Activated T-helper 1 cell treated with anti-CD3 and anti-CD28 coated beads, Interleukin-12 subunit alpha, Interleukin-12 subunit beta, Interleukin-2, Interleukin-4 antibody, amounts not matched to agents 30 ng/mL and 10 ng/mL and 1 ng/mL, durations not matched to agents 14 hours and 24 hours and 36 hours (primary cell): ENCODE results near the gene LARGE1. TPM values are rescaled to one million over a fixed set of nuclear protein-coding genes. Genes with fewer than 3 reads are reported as not detected.
"Not testable (repeated sequence)": the region's sequence is repeated elsewhere in the genome, so short reads cannot be mapped to it uniquely, and the experiment has no call there.

Experiments used
- DNase-seq: peaks from one replicate; pipeline ENCODE4 v3.0.0; 2021; ENCODE audit warnings: low spot score
- H3K27ac Mint-ChIP-seq: one replicate; pipeline ENCODE4 v1.8.0; 2021; ENCODE audit warnings: mild to moderate bottlenecking, mixed read lengths
- H3K27me3 Mint-ChIP-seq: one replicate; pipeline ENCODE4 v1.8.0; 2022; ENCODE audit warnings: mild to moderate bottlenecking, moderate library complexity, mixed read lengths; ENCODE audit not compliant: insufficient read depth
- H3K36me3 Mint-ChIP-seq: one replicate; pipeline ENCODE4 v1.8.0; 2021; ENCODE audit warnings: low read depth, mixed read lengths
- H3K4me1 Mint-ChIP-seq: one replicate; pipeline ENCODE4 v1.8.0; 2021; ENCODE audit warnings: low read depth, mixed read lengths
- H3K4me3 Mint-ChIP-seq: one replicate; pipeline ENCODE4 v1.8.0; 2021; ENCODE audit warnings: mild to moderate bottlenecking, moderate library complexity, mixed read lengths
- H3K9me3 Mint-ChIP-seq: one replicate; pipeline ENCODE4 v1.8.0; 2021; ENCODE audit warnings: mixed read lengths
- intact Hi-C: fragments of 100-400 bp; cut with micrococcal nuclease; formaldehyde crosslinking; loops from one replicate; pipeline ENCODE4 v1.15.1; 2024
- total RNA-seq: library from RNA; stranded (reverse); gene quantifications from 2 replicates; pipeline ENCODE4 v1.2.3, GENCODE V29; 2022

The LARGE1 gene
- total RNA-seq, 1 donor from 2014 or later: 0.10 TPM

GRCh38 chr22:33386270-33386669 lies 534.0 kb downstream of the LARGE1 start:
- intact Hi-C loops: no loop called here
- peaks cover 15% of the 10 kb centered on the region for H3K9me3 Mint-ChIP-seq
- no peak overlapping the region for H3K4me3 Mint-ChIP-seq
- no peak overlapping the region for H3K27ac Mint-ChIP-seq
- no peak for DNase-seq
- H3K36me3 Mint-ChIP-seq: no peaks in the 10 kb centered on the region
- H3K4me1 Mint-ChIP-seq: no peaks in the 10 kb centered on the region
- H3K27me3 Mint-ChIP-seq: no peaks in the 10 kb centered on the region

GRCh38 chr22:33385611-33386010 lies 534.7 kb downstream of the LARGE1 start:
- Mint-ChIP-seq H3K4me1 (no peaks in the 10 kb centered on the region), H3K4me3 (no peak overlapping the region), H3K9me3 (peaks cover 11% of the 10 kb centered on the region), H3K27me3 (no peaks in the 10 kb centered on the region), H3K36me3 (no peaks in the 10 kb centered on the region), H3K27ac (no peak overlapping the region)
- intact Hi-C loops: no loop called here
- no peak for DNase-seq

GRCh38 chr22:33382436-33382835 lies 537.8 kb downstream of the LARGE1 start:
- no peaks in the 10 kb centered on the region for H3K27me3 Mint-ChIP-seq
- no peaks in the 10 kb centered on the region for H3K4me1 Mint-ChIP-seq
- intact Hi-C loops: no loop called here
- H3K27ac Mint-ChIP-seq: no peak overlapping the region
- no peak overlapping the region for H3K4me3 Mint-ChIP-seq
- no peak for DNase-seq
- H3K9me3 Mint-ChIP-seq: peaks cover 19% of the 10 kb centered on the region
- peaks cover 2% of the 10 kb centered on the region for H3K36me3 Mint-ChIP-seq

GRCh38 chr22:33381531-33382406 lies 538.5 kb downstream of the LARGE1 start:
- no peaks in the 10 kb centered on the region for H3K27me3 Mint-ChIP-seq
- intact Hi-C loops: no loop called here
- peaks cover 2% of the 10 kb centered on the region for H3K36me3 Mint-ChIP-seq
- DNase-seq: no peak
- H3K4me1 Mint-ChIP-seq: no peaks in the 10 kb centered on the region
- no peak overlapping the region for H3K27ac Mint-ChIP-seq
- H3K4me3 Mint-ChIP-seq: no peak overlapping the region
- H3K9me3 Mint-ChIP-seq: peaks cover 26% of the 10 kb centered on the region

GRCh38 chr22:33380789-33381530 lies 539.3 kb downstream of the LARGE1 start:
- Mint-ChIP-seq H3K27me3 (no peaks in the 10 kb centered on the region), H3K4me3 (no peak overlapping the region), H3K4me1 (no peaks in the 10 kb centered on the region), H3K36me3 (peaks cover 2% of the 10 kb centered on the region), H3K27ac (no peak overlapping the region), H3K9me3 (peaks cover 27% of the 10 kb centered on the region)
- no peak for DNase-seq
- intact Hi-C loops: no loop called here

GRCh38 chr22:33379836-33380235 lies 540.4 kb downstream of the LARGE1 start:
- DNase-seq: no peak
- no peaks in the 10 kb centered on the region for H3K27me3 Mint-ChIP-seq
- intact Hi-C loops: no loop called here
- peaks cover 27% of the 10 kb centered on the region for H3K9me3 Mint-ChIP-seq
- no peak overlapping the region for H3K4me3 Mint-ChIP-seq
- no peaks in the 10 kb centered on the region for H3K4me1 Mint-ChIP-seq
- H3K27ac Mint-ChIP-seq: no peak overlapping the region
- peaks cover 2% of the 10 kb centered on the region for H3K36me3 Mint-ChIP-seq

GRCh38 chr22:33372875-33373274 lies 547.4 kb downstream of the LARGE1 start:
- DNase-seq: no peak
- Mint-ChIP-seq H3K9me3 (peaks cover 12% of the 10 kb centered on the region), H3K27ac (no peak overlapping the region), H3K36me3 (no peaks in the 10 kb centered on the region), H3K27me3 (no peaks in the 10 kb centered on the region), H3K4me1 (no peaks in the 10 kb centered on the region), H3K4me3 (no peak overlapping the region)
- intact Hi-C loops: no loop called here

- peaks cover 11% of the 10 kb centered on the region for H3K9me3 Mint-ChIP-seq
- DNase-seq, H3K36me3 Mint-ChIP-seq, H3K27ac Mint-ChIP-seq, H3K27me3 Mint-ChIP-seq, H3K4me3 Mint-ChIP-seq, H3K4me1 Mint-ChIP-seq, intact Hi-C loops: not testable (repeated sequence)
Measured at GRCh38 chr22:33363256-33363655, 557.0 kb downstream of the LARGE1 start.

- intact Hi-C loops: no loop called here
- H3K4me3 Mint-ChIP-seq: no peak overlapping the region
- no peaks in the 10 kb centered on the region for H3K36me3 Mint-ChIP-seq
- no peaks in the 10 kb centered on the region for H3K27me3 Mint-ChIP-seq
- no peak overlapping the region for H3K27ac Mint-ChIP-seq
- H3K4me1 Mint-ChIP-seq: no peaks in the 10 kb centered on the region
- no peak for DNase-seq
- H3K9me3 Mint-ChIP-seq: peaks cover 11% of the 10 kb centered on the region
Measured at GRCh38 chr22:33362702-33363101, 557.6 kb downstream of the LARGE1 start.

GRCh38 chr22:33361581-33361980 lies 558.7 kb downstream of the LARGE1 start:
- H3K27me3 Mint-ChIP-seq: no peaks in the 10 kb centered on the region
- no peak overlapping the region for H3K27ac Mint-ChIP-seq
- H3K9me3 Mint-ChIP-seq: peaks cover 11% of the 10 kb centered on the region
- intact Hi-C loops: no loop called here
- no peaks in the 10 kb centered on the region for H3K4me1 Mint-ChIP-seq
- DNase-seq: no peak
- no peak overlapping the region for H3K4me3 Mint-ChIP-seq
- H3K36me3 Mint-ChIP-seq: no peaks in the 10 kb centered on the region

GRCh38 chr22:33357981-33358399 lies 562.3 kb downstream of the LARGE1 start:
- intact Hi-C loops: no loop called here

GRCh38 chr22:33354928-33355327 lies 565.3 kb downstream of the LARGE1 start:
- Mint-ChIP-seq H3K36me3 (no peaks in the 10 kb centered on the region), H3K27me3 (no peaks in the 10 kb centered on the region), H3K4me1 (no peaks in the 10 kb centered on the region)

More at GRCh38 chr22:33357981-33358399, 562.3 kb downstream of the LARGE1 start:
- no peak for DNase-seq
- no peaks in the 10 kb centered on the region for H3K36me3 Mint-ChIP-seq
- no peak overlapping the region for H3K4me3 Mint-ChIP-seq
- no peak overlapping the region for H3K27ac Mint-ChIP-seq
- H3K9me3 Mint-ChIP-seq: no peaks in the 10 kb centered on the region
- no peaks in the 10 kb centered on the region for H3K4me1 Mint-ChIP-seq
- no peaks in the 10 kb centered on the region for H3K27me3 Mint-ChIP-seq

GRCh38 chr22:33353502-33353901 lies 566.8 kb downstream of the LARGE1 start:
- H3K27me3 Mint-ChIP-seq: no peaks in the 10 kb centered on the region
- H3K27ac Mint-ChIP-seq: no peak overlapping the region
- intact Hi-C loops: no loop called here
- DNase-seq: no peak
- peaks cover 14% of the 10 kb centered on the region for H3K9me3 Mint-ChIP-seq
- no peaks in the 10 kb centered on the region for H3K4me1 Mint-ChIP-seq
- no peak overlapping the region for H3K4me3 Mint-ChIP-seq
- H3K36me3 Mint-ChIP-seq: no peaks in the 10 kb centered on the region

More at GRCh38 chr22:33354928-33355327, 565.3 kb downstream of the LARGE1 start:
- peaks cover 8% of the 10 kb centered on the region for H3K9me3 Mint-ChIP-seq
- DNase-seq: no peak
- H3K27ac Mint-ChIP-seq: no peak overlapping the region
- no peak overlapping the region for H3K4me3 Mint-ChIP-seq
- intact Hi-C loops: no loop called here
